Mammary epithelial cell (primary cell): ENCODE data around the gene LSM5.

ENCODE experiments used
- CTCF ChIP-seq, 2 donors: IDR thresholded peaks in 1 of 2; conservative IDR thresholded peaks in 1 of 2; 2 replicates each; pipeline ENCODE4 v1.5.1; 2011 to 2012; ENCODE audit warnings: inconsistent platforms in 2 of 2, low read length in 2 of 2, mild to moderate bottlenecking in 2 of 2, control low read depth in 1 of 2, low read depth in 1 of 2; ENCODE audit not compliant: insufficient read depth in 1 of 2; ENCODE audit errors: extremely low read depth in 1 of 2
- EZH2 ChIP-seq: IDR thresholded peaks from 2 replicates; pipeline ENCODE4 v1.6.1; 2012; ENCODE audit warnings: low read length, inconsistent platforms, borderline replicate concordance

- TF ChIP-seq CTCF (conservative IDR thresholded peaks at IDR 0.05 in 1 of 2, IDR thresholded peaks at IDR 0.05 in 1 of 2; ENCODE audit: extremely low read depth in 1 of 2, insufficient read depth in 1 of 2, low read depth in 1 of 2, low read length in 2 of 2), result no peak
- TF ChIP-seq EZH2, result no peak
Measured at GRCh38 chr7:32513210-32513609, 23.0 kb upstream of the LSM5 start.
